ENCODE data around the gene ELOVL2. TPM values are rescaled to one million over a fixed set of nuclear protein-coding genes. Genes with fewer than 3 reads are reported as not detected.

ELOVL2 gene
- total RNA-seq, 4 donors from 2014 or later, result 0.60 to 2.2 (median 1.3) TPM

- no peaks in the 10 kb centered on the region for H3K9me3 ChIP-seq
- no peaks in the 10 kb centered on the region for H3K4me1 ChIP-seq
- TF ChIP-seq POLR2A (IDR thresholded peaks at IDR 0.05) (no peak), EP300 (IDR thresholded peaks at IDR 0.05) (no peak), CTCF (IDR thresholded peaks at IDR 0.05) (no peak)
- no peak overlapping the region for H3K27ac ChIP-seq
- no peak overlapping the region for H3K4me3 ChIP-seq
- H3K27me3 ChIP-seq, result no peaks in the 10 kb centered on the region
- H3K36me3 ChIP-seq, result no peaks in the 10 kb centered on the region
- DNase-seq (ENCODE audit: low spot score in 2 of 2), result no peak
- WGBS, 2 donors, result 84 to 85% methylated on average over 1 of the region's 1 CpG
Measured at GRCh38 chr6:10945845-10946244, 98.3 kb downstream of the ELOVL2 start.

DNA sequence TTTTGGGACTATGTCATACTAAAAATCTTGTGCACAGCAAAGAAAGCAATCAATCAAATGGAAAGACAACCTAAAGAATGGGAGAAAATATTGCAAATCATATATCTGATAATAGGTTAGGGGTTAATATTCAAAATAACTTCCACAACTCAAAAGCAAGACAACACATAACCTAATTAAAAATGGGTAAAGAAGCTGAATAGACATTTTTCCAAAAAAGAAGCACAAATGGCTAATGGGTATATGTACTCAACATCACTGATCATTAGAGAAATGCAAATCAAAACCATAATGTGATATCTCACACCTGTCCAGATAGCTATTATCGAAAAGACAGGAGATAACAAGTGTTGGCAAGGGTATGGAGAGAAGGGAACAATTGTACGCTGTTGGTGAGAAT lies 104.3 kb downstream of the ELOVL2 start:
- TF ChIP-seq EP300 (IDR thresholded peaks at IDR 0.05), result no peak
- TF ChIP-seq POLR2A (IDR thresholded peaks at IDR 0.05), result no peak
- no peak for TF ChIP-seq CTCF (IDR thresholded peaks at IDR 0.05)
- Histone ChIP-seq H3K36me3 (no peaks in the 10 kb centered on the region), H3K4me1 (no peaks in the 10 kb centered on the region), H3K9me3 (peaks cover 0 to 4% (median 0%) of the 10 kb centered on the region in 4 donors), H3K27ac (no peak overlapping the region), H3K27me3 (no peaks in the 10 kb centered on the region), H3K4me3 (no peak overlapping the region)
- DNase-seq (ENCODE audit: low spot score in 2 of 2), result no peak
- 98 to 100% methylated on average over 2 of the region's 2 CpGs for WGBS, 2 donors

- H3K27ac ChIP-seq, result no peak overlapping the region
- peaks cover 0 to 5% (median 0%) of the 10 kb centered on the region in 3 donors for H3K36me3 ChIP-seq
- no peaks in the 10 kb centered on the region for H3K27me3 ChIP-seq
- DNase-seq (ENCODE audit: low spot score in 2 of 2), result no peak
- no peaks in the 10 kb centered on the region for H3K9me3 ChIP-seq
- TF ChIP-seq EP300 (IDR thresholded peaks at IDR 0.05) (no peak), CTCF (IDR thresholded peaks at IDR 0.05) (no peak), POLR2A (IDR thresholded peaks at IDR 0.05) (no peak)
- no peaks in the 10 kb centered on the region for H3K4me1 ChIP-seq
- WGBS, 2 donors, result 52 to 59% methylated on average over 1 of the region's 1 CpG
- H3K4me3 ChIP-seq, result no peak overlapping the region
Measured at GRCh38 chr6:10933126-10933525, 111.0 kb downstream of the ELOVL2 start.

Other genes with a start within 250 kb of the ELOVL2 start
- gene MAK, start 205.8 kb downstream of the ELOVL2 start, total RNA-seq, result under 1 TPM in 2 of 4 donors, not detected in 2; 0.59 to 0.90 TPM
- not detected for gene GCM2, start 162.3 kb downstream of the ELOVL2 start, total RNA-seq
- gene SYCP2L, start 157.3 kb downstream of the ELOVL2 start, total RNA-seq, result 1 to 10 TPM; 2.0 to 3.9 (median 3.5) TPM
- 10 to 100 TPM in 1 of 4 donors, 1 to 10 TPM in 3; 6.3 to 11.1 (median 9.6) TPM for gene SMIM13, start 49.5 kb upstream of the ELOVL2 start, total RNA-seq
- gene ERVFRD-1, start 67.4 kb upstream of the ELOVL2 start, total RNA-seq, result under 1 TPM in 2 of 4 donors, not detected in 2; 0.22 to 0.42 TPM
- 100 to 1,000 TPM; 107 to 205 (median 130) TPM for gene NEDD9, start 188.4 kb upstream of the ELOVL2 start, total RNA-seq